Smooth muscle cell (in vitro differentiated cells): ENCODE data around the gene CFAP43. TPM values are rescaled to one million over a fixed set of nuclear protein-coding genes. Genes with fewer than 3 reads are reported as not detected.
A peak's percentile ranks its signal among the peaks of the same experiment; 100 is the strongest.

ENCODE experiments used
- DNase-seq: peaks from one replicate; lab custom pipeline; 2025; ENCODE audit not compliant: unreplicated experiment; lab: John Stamatoyannopoulos, UW
- H2AFZ ChIP-seq: fragments of 200-600 bp; sonication (generic); 2 replicates; pipeline ENCODE4 v1.6.0; 2016; ENCODE audit warnings: antibody characterized with exemption, low read depth, mild to moderate bottlenecking
- H3F3A ChIP-seq: fragments of 200-600 bp; sonication (generic); 2 replicates; pipeline ENCODE4 v1.6.0; 2017; ENCODE audit warnings: antibody characterized with exemption, low read depth
- H3K27ac ChIP-seq: fragments of 200-600 bp; sonication (generic); 2 replicates; pipeline ENCODE4 v1.5.1; 2016; ENCODE audit warnings: low read depth, mild to moderate bottlenecking
- H3K27me3 ChIP-seq: fragments of 200-600 bp; sonication (generic); 2 replicates; pipeline ENCODE4 v1.6.1; 2016; ENCODE audit warnings: low read depth, mild to moderate bottlenecking
- H3K36me3 ChIP-seq: fragments of 200-600 bp; sonication (generic); 2 replicates; pipeline ENCODE4 v1.5.1; 2016; ENCODE audit warnings: low read depth
- H3K4me1 ChIP-seq: fragments of 200-600 bp; sonication (generic); 2 replicates; pipeline ENCODE4 v1.5.1; 2016; ENCODE audit warnings: low read depth
- H3K4me2 ChIP-seq: fragments of 200-600 bp; sonication (generic); 2 replicates; pipeline ENCODE4 v1.6.0; 2016; ENCODE audit warnings: mild to moderate bottlenecking
- H3K4me3 ChIP-seq: fragments of 200-600 bp; sonication (generic); 2 replicates; pipeline ENCODE4 v1.5.1; 2016; ENCODE audit warnings: mild to moderate bottlenecking
- H3K79me2 ChIP-seq: fragments of 200-600 bp; sonication (generic); 2 replicates; pipeline ENCODE4 v1.6.0; 2016; ENCODE audit warnings: low read depth, mild to moderate bottlenecking
- H3K9ac ChIP-seq: fragments of 200-600 bp; sonication (generic); 2 replicates; pipeline ENCODE4 v1.6.0; 2016; ENCODE audit warnings: low read depth
- H3K9me3 ChIP-seq: fragments of 200-600 bp; sonication (generic); replicated peaks from 2 replicates; pipeline ENCODE4 v1.5.1; 2016; ENCODE audit warnings: low read depth
- H4K20me1 ChIP-seq: fragments of 200-600 bp; sonication (generic); 2 replicates; pipeline ENCODE4 v1.6.0; 2016; ENCODE audit warnings: low read depth
- CTCF ChIP-seq: fragments of 200-600 bp; sonication (generic); IDR thresholded peaks from 2 replicates; pipeline ENCODE4 v1.5.1; 2017; ENCODE audit warnings: borderline replicate concordance, mild to moderate bottlenecking, antibody characterized with exemption; ENCODE audit not compliant: insufficient read depth, poor library complexity, severe bottlenecking
- WGBS: methylation state at CpG from one replicate; pipeline ENCODE4 v1.1.7; 2016; ENCODE audit warnings: low lambda C conversion rate; 5-methylcytosine and 5-hydroxymethylcytosine counted together
- polyA plus RNA-seq: library from polyadenylated mRNA; unstranded; fragments of >200 nt; fragmentation: Nextera tagmentation; extraction: Ambion mirVana; gene quantifications from 2 replicates; pipeline ENCODE4 v1.2.1, GENCODE V29; 2016
- total RNA-seq: library from RNA; depleted of rRNA; stranded (reverse); fragments of >200 nt; gene quantifications from 2 replicates; pipeline ENCODE4 v1.2.3, GENCODE V29; 2014

CFAP43 gene
- total and polyA plus RNA-seq, 2 experiments from 2014 or later, result 0.04 to 0.50 TPM

GRCh38 chr10:104268405-104268712 is 36.2 kb upstream of the CFAP43 start:
- TF ChIP-seq CTCF, result no peak
- Histone ChIP-seq H2AFZ (peak overlapping the region; percentile 51), H3K27ac (peak overlapping the region; percentile 79), H4K20me1 (peaks cover 19% of the 10 kb centered on the region), H3K79me2 (peaks cover 13% of the 10 kb centered on the region), H3K27me3 (no peaks in the 10 kb centered on the region), H3K36me3 (peaks cover 21% of the 10 kb centered on the region), H3K9me3 (no peaks in the 10 kb centered on the region), H3K4me2 (peak overlapping the region; percentile 80), H3F3A (peaks cover 28% of the 10 kb centered on the region), H3K4me1 (peaks cover 10% of the 10 kb centered on the region), H3K4me3 (peak overlapping the region; percentile 73), H3K9ac (peak overlapping the region; percentile 90)
- DNase-seq, result no peak
- 26% methylated on average over 10 of the region's 10 CpGs for WGBS

GRCh38 chr10:104267721-104268404 is 35.7 kb upstream of the CFAP43 start:
- H3F3A ChIP-seq, result peaks cover 32% of the 10 kb centered on the region
- 88% methylated on average over 14 of the region's 14 CpGs for WGBS
- peaks cover 21% of the 10 kb centered on the region for H3K36me3 ChIP-seq
- no peaks in the 10 kb centered on the region for H3K27me3 ChIP-seq
- DNase-seq, result no peak
- peak overlapping the region; percentile 79 for H3K27ac ChIP-seq
- peaks cover 10% of the 10 kb centered on the region for H3K4me1 ChIP-seq
- no peaks in the 10 kb centered on the region for H3K9me3 ChIP-seq
- H3K9ac ChIP-seq, result peak overlapping the region; percentile 90
- H3K4me3 ChIP-seq, result peak overlapping the region; percentile 73
- TF ChIP-seq CTCF, result no peak
- peak overlapping the region; percentile 80 for H3K4me2 ChIP-seq
- peaks cover 20% of the 10 kb centered on the region for H4K20me1 ChIP-seq
- peaks cover 17% of the 10 kb centered on the region for H3K79me2 ChIP-seq
- H2AFZ ChIP-seq, result no peak overlapping the region

GRCh38 chr10:104264783-104265182 is 32.6 kb upstream of the CFAP43 start:
- DNase-seq, result no peak
- Histone ChIP-seq H3K27me3 (no peaks in the 10 kb centered on the region), H3K27ac (no peak overlapping the region), H3K9me3 (no peaks in the 10 kb centered on the region), H3K36me3 (peaks cover 21% of the 10 kb centered on the region), H2AFZ (no peak overlapping the region), H3K79me2 (peaks cover 33% of the 10 kb centered on the region), H3K4me3 (no peak overlapping the region), H3K4me2 (no peak overlapping the region), H3K4me1 (peaks cover 17% of the 10 kb centered on the region), H4K20me1 (peaks cover 35% of the 10 kb centered on the region), H3K9ac (no peak overlapping the region), H3F3A (peaks cover 26% of the 10 kb centered on the region)
- TF ChIP-seq CTCF, result no peak
- WGBS, result 78% methylated on average over 5 of the region's 5 CpGs

- peaks cover 30% of the 10 kb centered on the region for H3F3A ChIP-seq
- no peaks in the 10 kb centered on the region for H3K27me3 ChIP-seq
- peaks cover 41% of the 10 kb centered on the region for H4K20me1 ChIP-seq
- H3K79me2 ChIP-seq, result peaks cover 55% of the 10 kb centered on the region
- peak overlapping the region; percentile 87 for H3K27ac ChIP-seq
- no peak overlapping the region for H3K4me3 ChIP-seq
- H2AFZ ChIP-seq, result no peak overlapping the region
- peaks cover 11% of the 10 kb centered on the region for H3K4me1 ChIP-seq
- no peak overlapping the region for H3K9ac ChIP-seq
- H3K4me2 ChIP-seq, result no peak overlapping the region
- DNase-seq, result no peak
- no peak for TF ChIP-seq CTCF
- 58% methylated on average over 5 of the region's 5 CpGs for WGBS
- H3K9me3 ChIP-seq, result no peaks in the 10 kb centered on the region
- peaks cover 17% of the 10 kb centered on the region for H3K36me3 ChIP-seq
Measured at GRCh38 chr10:104262055-104262454, 29.9 kb upstream of the CFAP43 start.
